Stomach smooth muscle (tissue), 2 donors: ENCODE results near the gene ZNF25.
A peak's percentile ranks its signal among the peaks of the same experiment; 100 is the strongest.
"Not testable (repeated sequence)": the region's sequence is repeated elsewhere in the genome, so short reads cannot be mapped to it uniquely, and the experiment has no call there.

Source experiments
- H3K27ac ChIP-seq: one replicate; pipeline ENCODE4 v1.7.0; 2013; ENCODE audit warnings: mild to moderate bottlenecking, low read length, inconsistent platforms
- H3K27me3 ChIP-seq, 2 donors: one replicate each; pipeline ENCODE4 v1.7.0; 2013; ENCODE audit warnings: low read length in 2 of 2; ENCODE audit not compliant: insufficient read depth in 2 of 2, control insufficient read depth in 1 of 2
- H3K36me3 ChIP-seq, 2 donors: one replicate each; pipeline ENCODE4 v1.7.0; 2013; ENCODE audit warnings: low read length in 2 of 2; ENCODE audit not compliant: control insufficient read depth in 2 of 2, insufficient read depth in 2 of 2
- H3K4me1 ChIP-seq: one replicate; pipeline ENCODE4 v1.7.0; 2013; ENCODE audit warnings: low read length; ENCODE audit not compliant: control insufficient read depth, insufficient read depth
- H3K4me3 ChIP-seq, 2 donors: one replicate each; pipeline ENCODE4 v1.7.0; 2013; ENCODE audit warnings: low read length in 2 of 2
- H3K9ac ChIP-seq, 2 donors: one replicate each; pipeline ENCODE4 v1.7.0; 2013; ENCODE audit warnings: low read length in 2 of 2, mild to moderate bottlenecking in 1 of 2
- H3K9me3 ChIP-seq, 2 donors: one replicate each; pipeline ENCODE4 v1.7.0; 2013; ENCODE audit warnings: low read length in 2 of 2; ENCODE audit not compliant: control insufficient read depth in 2 of 2
- donor health status: healthy.
- donor health status: Pancreatic carcinoma.

Gene ZNF25

GRCh38 chr10:37976091-37976879 lies at the start of gene ZNF25:
ZNF25 (minus strand) TSS chr10:37976647; CDS start chr10:37971722, 4,925 bp downstream.
- peaks cover 4% of the 10 kb centered on the region for H3K4me1 ChIP-seq

GRCh38 chr10:38025283-38025682 lies 48.8 kb upstream of the ZNF25 start:
- peaks cover 16 to 21% of the 10 kb centered on the region in 2 donors for H3K36me3 ChIP-seq

More at GRCh38 chr10:37976091-37976879, at the start of gene ZNF25:
- H3K27ac ChIP-seq: peak within 1 kb of the TSS; percentile 95
- no peaks in the 10 kb centered on the region for H3K36me3 ChIP-seq
- peak within 1 kb of the TSS; percentile 87 for H3K4me3 ChIP-seq
- H3K27me3 ChIP-seq: no peaks in the 10 kb centered on the region
- peak within 1 kb of the TSS; percentile 73 to 92 for H3K9ac ChIP-seq
- H3K9me3 ChIP-seq: no peaks in the 10 kb centered on the region

DNA sequence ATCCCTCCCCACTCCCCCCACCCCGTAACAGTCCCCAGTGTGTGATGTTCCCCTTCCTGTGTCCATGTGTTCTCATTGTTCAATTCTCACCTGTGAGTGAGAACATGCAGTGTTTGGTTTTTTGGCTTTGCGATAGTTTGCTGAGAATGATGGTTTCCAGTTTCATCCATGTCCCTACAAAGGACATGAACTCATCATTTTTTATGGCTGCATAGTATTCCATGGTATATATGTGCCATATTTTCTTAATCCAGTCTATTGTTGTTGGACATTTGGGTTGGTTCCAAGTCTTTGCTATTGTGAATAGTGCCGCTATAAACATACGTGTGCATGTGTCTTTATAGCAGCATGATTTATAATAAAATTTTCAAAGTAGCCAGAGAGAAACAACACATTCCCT lies 42.7 kb upstream of the ZNF25 start:
- H3K4me3 ChIP-seq, H3K9me3 ChIP-seq, H3K27ac ChIP-seq, H3K27me3 ChIP-seq, H3K9ac ChIP-seq, H3K4me1 ChIP-seq: not testable (repeated sequence)
- H3K36me3 ChIP-seq: peaks cover 18 to 23% of the 10 kb centered on the region in 2 donors

More at GRCh38 chr10:38025283-38025682, 48.8 kb upstream of the ZNF25 start:
- Histone ChIP-seq H3K4me1 (no peaks in the 10 kb centered on the region), H3K4me3 (no peak overlapping the region), H3K27me3 (no peaks in the 10 kb centered on the region), H3K27ac (no peak overlapping the region), H3K9ac (no peak overlapping the region), H3K9me3 (no peaks in the 10 kb centered on the region)

DNA sequence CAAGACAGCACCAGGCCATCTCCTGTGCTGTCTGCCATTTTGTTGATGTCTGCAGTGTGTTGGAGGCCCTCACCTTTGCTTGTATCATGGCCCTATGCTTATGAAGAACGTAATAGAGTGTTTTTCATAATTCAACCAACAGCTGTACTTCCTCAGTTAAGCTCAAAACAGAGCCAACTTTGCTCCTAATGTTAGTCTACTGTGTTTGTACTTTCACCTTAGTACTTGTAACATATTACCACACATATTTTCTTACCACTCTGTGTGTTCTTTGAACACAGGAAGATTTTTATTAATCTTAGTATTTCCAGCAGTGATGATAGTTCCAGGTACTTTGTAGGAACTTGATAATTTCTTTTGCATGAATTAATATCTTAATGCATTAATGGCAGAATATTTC lies 39.9 kb upstream of the ZNF25 start:
- no peak overlapping the region for H3K27ac ChIP-seq
- H3K4me1 ChIP-seq: no peaks in the 10 kb centered on the region
- no peaks in the 10 kb centered on the region for H3K27me3 ChIP-seq
- no peak overlapping the region for H3K4me3 ChIP-seq
- H3K36me3 ChIP-seq: peaks cover 15 to 22% of the 10 kb centered on the region in 2 donors
- H3K9me3 ChIP-seq: no peaks in the 10 kb centered on the region
- H3K9ac ChIP-seq: no peak overlapping the region

DNA sequence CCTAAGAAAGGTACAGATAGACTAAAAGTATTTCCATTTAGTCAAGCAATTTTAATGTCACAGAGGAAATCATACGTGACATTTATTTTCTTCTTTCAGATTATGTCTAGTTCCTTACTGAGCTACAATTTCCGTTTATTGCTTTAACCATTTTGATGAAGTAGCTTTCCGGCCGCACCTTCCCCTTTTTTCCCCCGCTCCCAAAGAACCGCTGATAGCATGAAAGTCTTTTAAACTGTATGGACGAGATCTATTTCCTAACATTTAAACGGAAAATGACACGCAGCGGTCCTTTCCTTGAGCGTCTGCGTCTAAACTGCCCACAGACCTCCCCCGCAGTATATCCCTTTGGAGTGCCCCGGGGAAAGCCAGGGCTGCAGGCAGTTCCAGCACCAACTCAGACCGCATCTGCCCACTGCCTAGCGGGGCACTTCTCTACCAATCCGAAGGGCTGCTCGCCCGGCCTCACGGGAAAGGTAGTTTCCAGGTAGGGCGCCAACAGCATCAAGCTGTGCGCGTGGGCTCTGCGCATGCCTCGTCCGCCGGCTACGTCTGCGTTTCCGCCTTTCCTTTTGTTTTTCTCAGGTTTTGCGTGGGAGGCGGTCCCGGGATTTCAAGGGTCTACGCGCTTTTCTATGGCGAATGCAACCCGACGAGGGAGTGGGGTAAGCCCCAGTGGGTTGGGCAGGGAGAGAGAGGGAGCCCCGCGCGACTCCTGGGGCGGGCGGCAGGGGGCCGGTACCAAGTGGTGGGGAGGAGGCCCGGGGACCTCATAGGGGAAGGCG lies 33.9 kb upstream of the ZNF25 start, which contains the start of gene ZNF33A:
Gene ZNF33A, plus strand, starts transcription at position 557 of the 785 bp plus-strand sequence. CDS start 1,667 bp downstream, outside the sequence.
- H3K4me3 ChIP-seq: peak within 1 kb of the TSS; percentile 61 to 84
- H3K36me3 ChIP-seq: peaks cover 0 to 2% of the 10 kb centered on the region in 2 donors
- H3K9me3 ChIP-seq: no peaks in the 10 kb centered on the region
- H3K27ac ChIP-seq: peak within 1 kb of the TSS; percentile 97
- H3K9ac ChIP-seq: peak within 1 kb of the TSS; percentile 59 to 89
- peaks cover 2% of the 10 kb centered on the region for H3K4me1 ChIP-seq
- H3K27me3 ChIP-seq: no peaks in the 10 kb centered on the region

DNA sequence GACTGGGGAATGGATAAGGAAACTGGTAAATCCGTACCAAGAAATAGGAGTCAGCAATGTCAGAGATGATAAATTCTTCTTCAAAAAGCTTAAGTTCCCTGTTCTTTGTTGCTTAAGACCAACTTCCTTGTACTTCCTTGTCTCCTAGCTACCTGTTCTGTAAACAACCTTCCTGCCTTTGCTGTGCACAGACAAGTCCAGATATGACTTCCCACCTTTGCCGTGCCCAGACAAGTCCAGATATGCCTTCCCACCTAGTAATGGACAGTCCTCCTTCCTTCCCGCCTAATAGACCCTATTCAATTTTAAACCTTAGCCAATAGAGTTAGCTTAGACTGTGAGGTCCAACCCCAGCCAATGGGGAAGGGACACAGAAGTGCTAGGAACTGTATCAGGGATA lies 31.5 kb upstream of the ZNF25 start:
- H3K36me3 ChIP-seq: no peaks in the 10 kb centered on the region
- H3K27ac ChIP-seq: no peak overlapping the region
- H3K9me3 ChIP-seq: no peaks in the 10 kb centered on the region
- no peak overlapping the region for H3K9ac ChIP-seq
- H3K27me3 ChIP-seq: no peaks in the 10 kb centered on the region
- H3K4me1 ChIP-seq: peaks cover 2% of the 10 kb centered on the region
- no peak overlapping the region for H3K4me3 ChIP-seq

DNA sequence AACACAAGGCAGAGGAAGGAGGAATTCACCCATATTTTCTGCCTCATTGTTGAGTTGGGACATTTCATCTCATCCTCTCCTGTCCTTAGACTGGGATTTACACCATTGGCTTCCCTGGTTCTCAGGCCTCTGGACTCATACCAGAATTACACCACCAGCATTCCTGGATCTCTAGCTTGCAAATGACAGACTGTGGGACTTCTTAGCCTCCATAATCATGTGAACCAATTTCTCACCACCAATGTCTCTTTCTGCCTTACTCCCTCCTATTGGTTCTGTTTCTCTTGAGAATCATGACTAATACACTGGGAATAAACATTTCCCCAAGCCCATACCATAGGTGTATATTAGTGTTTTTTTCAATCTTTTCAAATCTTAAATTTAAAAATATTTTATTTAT lies 31.1 kb upstream of the ZNF25 start:
- Histone ChIP-seq H3K9ac (no peak overlapping the region), H3K4me3 (no peak overlapping the region), H3K9me3 (no peaks in the 10 kb centered on the region), H3K27ac (no peak overlapping the region), H3K27me3 (no peaks in the 10 kb centered on the region), H3K4me1 (peaks cover 2% of the 10 kb centered on the region), H3K36me3 (no peaks in the 10 kb centered on the region)

GRCh38 chr10:38003588-38003987 lies 27.1 kb upstream of the ZNF25 start:
- no peaks in the 10 kb centered on the region for H3K4me1 ChIP-seq
- H3K9me3 ChIP-seq: no peaks in the 10 kb centered on the region
- no peaks in the 10 kb centered on the region for H3K27me3 ChIP-seq
- no peaks in the 10 kb centered on the region for H3K36me3 ChIP-seq
- H3K27ac ChIP-seq: no peak overlapping the region
- no peak overlapping the region for H3K9ac ChIP-seq
- H3K4me3 ChIP-seq: no peak overlapping the region

GRCh38 chr10:38003026-38003425 lies 26.6 kb upstream of the ZNF25 start:
- H3K9me3 ChIP-seq: no peaks in the 10 kb centered on the region
- H3K4me3 ChIP-seq: no peak overlapping the region
- no peaks in the 10 kb centered on the region for H3K36me3 ChIP-seq
- H3K27me3 ChIP-seq: no peaks in the 10 kb centered on the region
- no peaks in the 10 kb centered on the region for H3K4me1 ChIP-seq
- H3K27ac ChIP-seq: no peak overlapping the region
- no peak overlapping the region for H3K9ac ChIP-seq

GRCh38 chr10:38000474-38000873 lies 24.0 kb upstream of the ZNF25 start:
- not testable (repeated sequence) for H3K9me3 ChIP-seq, H3K4me3 ChIP-seq, H3K27ac ChIP-seq, H3K4me1 ChIP-seq, H3K36me3 ChIP-seq, H3K9ac ChIP-seq, H3K27me3 ChIP-seq
